ENCODE results near the gene ANKRD53. TPM values are rescaled to one million over a fixed set of nuclear protein-coding genes. Genes with fewer than 3 reads are reported as not detected.

Gene ANKRD53
- total RNA-seq, 2 donors from 2014 or later, result 4.7 to 10.2 TPM

DNA sequence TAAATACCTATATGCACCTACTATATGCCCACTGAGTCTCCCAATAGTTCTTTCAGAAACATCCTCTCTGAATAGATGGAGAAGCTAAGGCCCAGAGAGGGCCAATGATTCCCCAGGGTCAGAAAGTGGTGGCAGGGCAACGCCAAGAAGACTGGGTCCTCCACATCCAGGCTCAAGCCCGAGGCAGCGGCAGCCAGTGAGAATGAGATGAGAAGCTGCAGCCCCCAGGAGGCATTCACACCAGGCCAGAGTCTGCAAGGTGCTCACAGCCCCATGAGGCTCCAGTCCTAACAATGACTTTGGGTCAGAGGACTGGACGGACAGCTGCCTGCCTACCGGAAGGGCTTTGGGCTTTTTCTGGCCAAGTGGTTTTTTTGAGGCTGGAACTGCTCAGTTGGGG lies 12.7 kb downstream of the ANKRD53 start:
- ATAC-seq (no peak), DNase-seq (no peak)
- intact Hi-C loops (cut with DNase I), result no loop called here
- WGBS, 2 donors, result 87 to 92% methylated on average over 5 of the region's 5 CpGs
- Histone ChIP-seq H3K36me3 (replicated peaks in 1 of 2; ENCODE audit: insufficient read depth in 1 of 2, low read depth in 2 of 2) (peaks cover 0 to 12% of the 10 kb centered on the region in 2 donors), H3K4me1 (peaks cover 28% of the 10 kb centered on the region), H3K27me3 (no peaks in the 10 kb centered on the region), H3K27ac (no peak overlapping the region), H3K9me3 (no peaks in the 10 kb centered on the region), H3K4me3 (no peak overlapping the region)
- TF ChIP-seq POLR2A (IDR thresholded peaks at IDR 0.05) (no peak), CTCF (IDR thresholded peaks at IDR 0.05) (no peak)

- ATAC-seq, result no peak
- no peak for DNase-seq
- no peak for TF ChIP-seq POLR2A (IDR thresholded peaks at IDR 0.05)
- no peak for TF ChIP-seq CTCF (IDR thresholded peaks at IDR 0.05)
- WGBS, 2 donors, result 86% methylated on average over 8 to 9 of the region's 9 CpGs
- H3K4me3 ChIP-seq, result no peak overlapping the region
- H3K9me3 ChIP-seq, result no peaks in the 10 kb centered on the region
- no peaks in the 10 kb centered on the region for H3K27me3 ChIP-seq
- H3K4me1 ChIP-seq, result peaks cover 28% of the 10 kb centered on the region
- H3K36me3 ChIP-seq (replicated peaks in 1 of 2; ENCODE audit: insufficient read depth in 1 of 2, low read depth in 2 of 2), result peaks cover 0 to 11% of the 10 kb centered on the region in 2 donors
- intact Hi-C loops (cut with DNase I), result no loop called here
- H3K27ac ChIP-seq, result no peak overlapping the region
Measured at GRCh38 chr2:70991742-70992141, 13.3 kb downstream of the ANKRD53 start.

GRCh38 chr2:70992945-70993853 lies 14.8 kb downstream of the ANKRD53 start:
- DNase-seq (no peak), ATAC-seq (no peak)
- Histone ChIP-seq H3K27ac (peak overlapping the region in 1 of 4 donors; percentile 79), H3K36me3 (replicated peaks in 1 of 2; ENCODE audit: insufficient read depth in 1 of 2, low read depth in 2 of 2) (peaks cover 0 to 8% of the 10 kb centered on the region in 2 donors), H3K9me3 (no peaks in the 10 kb centered on the region), H3K4me3 (peak overlapping the region in 1 of 2 donors; percentile 98), H3K27me3 (no peaks in the 10 kb centered on the region), H3K4me1 (peaks cover 28% of the 10 kb centered on the region)
- intact Hi-C loops (cut with DNase I), result no loop called here
- WGBS, 2 donors, result 79 to 81% methylated on average over 10 to 12 of the region's 12 CpGs
- TF ChIP-seq CTCF (IDR thresholded peaks at IDR 0.05) (no peak), POLR2A (IDR thresholded peaks at IDR 0.05) (no peak)

DNA sequence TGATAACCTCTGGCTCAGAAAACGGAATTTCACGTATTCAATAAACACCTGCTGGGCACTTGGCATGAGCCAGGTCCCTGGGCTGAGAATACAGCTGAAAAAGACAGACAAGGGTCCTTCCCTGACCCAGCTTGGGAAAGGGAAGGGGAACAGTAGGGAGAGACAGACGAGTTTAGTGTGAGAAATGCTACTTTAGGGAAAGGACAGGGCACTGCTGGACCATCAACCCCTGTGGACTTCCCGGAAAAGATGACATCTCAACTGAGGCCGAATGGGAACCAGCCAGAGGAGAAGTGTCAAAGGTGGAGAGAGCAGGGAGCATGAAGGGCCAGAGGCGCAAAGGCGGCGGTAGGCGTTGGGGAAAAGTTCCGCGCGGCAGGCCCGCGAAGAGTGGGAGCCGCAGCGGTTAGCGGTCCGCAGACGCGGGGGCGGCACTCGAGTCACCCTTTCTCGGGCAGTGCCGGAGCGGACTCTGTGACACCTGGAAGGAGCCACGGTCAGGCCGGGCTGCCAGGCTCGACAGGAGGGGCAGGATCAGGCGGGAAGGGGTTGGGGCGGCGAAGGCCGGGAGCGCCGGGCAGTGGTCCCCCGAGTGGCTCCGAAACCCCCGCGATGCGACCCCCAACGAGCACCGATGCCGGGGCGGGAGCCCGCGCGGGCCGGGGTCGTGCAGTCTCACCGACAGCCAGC lies 15.7 kb downstream of the ANKRD53 start:
- H3K36me3 ChIP-seq (replicated peaks in 1 of 2; ENCODE audit: insufficient read depth in 1 of 2, low read depth in 2 of 2), result peaks cover 0 to 2% of the 10 kb centered on the region in 2 donors
- 1 to 2% methylated on average over 19 to 38 of the region's 49 CpGs for WGBS, 2 donors
- peak overlapping the region; percentile 54 to 79 (median 78) for H3K27ac ChIP-seq
- intact Hi-C loops (cut with DNase I), result no loop called here
- no peaks in the 10 kb centered on the region for H3K27me3 ChIP-seq
- TF ChIP-seq CTCF (IDR thresholded peaks at IDR 0.05), result no peak
- no peak for TF ChIP-seq POLR2A (IDR thresholded peaks at IDR 0.05)
- peaks cover 28% of the 10 kb centered on the region for H3K4me1 ChIP-seq
- peak overlapping the region; percentile 95 to 98 for H3K4me3 ChIP-seq
- H3K9me3 ChIP-seq, result no peaks in the 10 kb centered on the region
- DNase-seq, result peak in 2 of 4 donors; percentile 32 to 41
- ATAC-seq, result peak; percentile 38

Measured in body of pancreas (tissue), 4 donors.